Neural progenitor cell (in vitro differentiated cells): ENCODE data around the gene CKS1B. TPM values are rescaled to one million over a fixed set of nuclear protein-coding genes. Genes with fewer than 3 reads are reported as not detected.

Experiments used
- DNase-seq: peaks from one replicate; pipeline ENCODE4 v3.0.0-alpha.2; 2016; ENCODE audit warnings: low spot score
- H2AFZ ChIP-seq: fragments of 200-600 bp; sonication (generic); replicated peaks from 2 replicates; pipeline ENCODE4 v1.6.1; 2016; ENCODE audit warnings: antibody characterized with exemption
- H3F3A ChIP-seq: fragments of 200-600 bp; sonication (generic); 2 replicates; pipeline ENCODE4 v1.6.1; 2016; ENCODE audit warnings: antibody characterized with exemption, low read depth
- H3K27ac ChIP-seq: fragments of 200-600 bp; sonication (generic); 2 replicates; pipeline ENCODE4 v1.5.1; 2016; ENCODE audit warnings: mild to moderate bottlenecking
- H3K27me3 ChIP-seq: fragments of 200-600 bp; sonication (generic); 2 replicates; pipeline ENCODE4 v1.6.1; 2016; ENCODE audit warnings: mild to moderate bottlenecking, moderate library complexity
- H3K36me3 ChIP-seq: fragments of 200-600 bp; sonication (generic); 2 replicates; pipeline ENCODE4 v1.5.1; 2016
- H3K4me1 ChIP-seq: fragments of 200-600 bp; sonication (generic); 2 replicates; pipeline ENCODE4 v1.6.1; 2016; ENCODE audit warnings: mixed run types
- H3K4me2 ChIP-seq: fragments of 200-600 bp; sonication (generic); 2 replicates; pipeline ENCODE4 v1.6.1; 2016
- H3K4me3 ChIP-seq: fragments of 200-600 bp; sonication (generic); 2 replicates; pipeline ENCODE4 v1.5.1; 2016
- H3K79me2 ChIP-seq: fragments of 200-600 bp; sonication (generic); 2 replicates; pipeline ENCODE4 v1.6.1; 2016; ENCODE audit warnings: low read depth
- H3K9ac ChIP-seq: fragments of 200-600 bp; sonication (generic); 2 replicates; pipeline ENCODE4 v1.6.1; 2016
- H3K9me3 ChIP-seq: fragments of 200-600 bp; sonication (generic); 2 replicates; pipeline ENCODE4 v1.5.1; 2016; ENCODE audit warnings: low read depth
- H4K20me1 ChIP-seq: fragments of 200-600 bp; sonication (generic); 2 replicates; pipeline ENCODE4 v1.6.1; 2016; ENCODE audit warnings: low read depth
- H3K27ac Mint-ChIP-seq: 3 replicates; pipeline ENCODE4 v1.8.0; 2021; ENCODE audit warnings: mixed read lengths
- H3K27me3 Mint-ChIP-seq: 2 replicates; pipeline ENCODE4 v1.8.0; 2022; ENCODE audit warnings: low read depth, mild to moderate bottlenecking, inconsistent platforms, moderate library complexity, mixed read lengths; ENCODE audit not compliant: insufficient read depth
- H3K36me3 Mint-ChIP-seq: 3 replicates; pipeline ENCODE4 v1.8.0; 2021; ENCODE audit warnings: mixed read lengths
- H3K4me1 Mint-ChIP-seq: 3 replicates; pipeline ENCODE4 v1.8.0; 2021; ENCODE audit warnings: mixed read lengths
- H3K4me3 Mint-ChIP-seq: 3 replicates; pipeline ENCODE4 v1.8.0; 2021; ENCODE audit warnings: mild to moderate bottlenecking, moderate library complexity, mixed read lengths
- H3K9me3 Mint-ChIP-seq: 3 replicates; pipeline ENCODE4 v1.8.0; 2020; ENCODE audit warnings: mixed read lengths
- CTCF ChIP-seq: fragments of 200-600 bp; sonication (generic); IDR thresholded peaks from 2 replicates; pipeline ENCODE4 v1.5.1; 2017; ENCODE audit warnings: antibody characterized with exemption, mild to moderate bottlenecking
- EZH2 ChIP-seq: fragments of 200-600 bp; sonication (generic); IDR thresholded peaks from 2 replicates; pipeline ENCODE4 v1.6.1; 2017; ENCODE audit warnings: antibody characterized with exemption, mild to moderate bottlenecking, moderate library complexity
- EZH2phosphoT487 ChIP-seq: fragments of 200-600 bp; sonication (generic); IDR thresholded peaks from 2 replicates; pipeline ENCODE4 v1.6.1; 2017; ENCODE audit warnings: antibody characterized with exemption
- total RNA-seq: library from RNA; depleted of rRNA; stranded (reverse); fragments of >200 nt; gene quantifications from 2 replicates; pipeline ENCODE4 v1.2.3, GENCODE V29; 2015; ENCODE audit warnings: low replicate concordance

CKS1B gene
- total RNA-seq, 1 donor from 2014 or later: 297 TPM

GRCh38 chr1:155019377-155020245 lies 45.1 kb downstream of the CKS1B start:
- Histone ChIP-seq H3K9ac (no peak overlapping the region), H3K4me1 (peaks cover 26% of the 10 kb centered on the region), H3K27me3 (no peaks in the 10 kb centered on the region), H3K36me3 (no peaks in the 10 kb centered on the region), H3K4me3 (no peak overlapping the region), H3K79me2 (no peaks in the 10 kb centered on the region), H3K4me2 (peak overlapping the region; percentile 40), H4K20me1 (peaks cover 5% of the 10 kb centered on the region), H3F3A (peaks cover 20% of the 10 kb centered on the region), H3K9me3 (no peaks in the 10 kb centered on the region), H3K27ac (peak overlapping the region; percentile 50), H2AFZ (no peak overlapping the region)
- Mint-ChIP-seq H3K27ac (peak overlapping the region; percentile 44), H3K9me3 (no peaks in the 10 kb centered on the region), H3K27me3 (peaks cover 19% of the 10 kb centered on the region), H3K36me3 (peaks cover 2% of the 10 kb centered on the region), H3K4me1 (peaks cover 25% of the 10 kb centered on the region), H3K4me3 (peak overlapping the region; percentile 27)
- TF ChIP-seq EZH2 (no peak), CTCF (no peak), EZH2phosphoT487 (no peak)
- no peak for DNase-seq

GRCh38 chr1:155022136-155022926 lies 47.9 kb downstream of the CKS1B start:
- Histone ChIP-seq H2AFZ (no peak overlapping the region), H3K9ac (no peak overlapping the region), H3K27ac (no peak overlapping the region), H4K20me1 (peaks cover 5% of the 10 kb centered on the region), H3F3A (peaks cover 17% of the 10 kb centered on the region), H3K4me2 (no peak overlapping the region), H3K27me3 (no peaks in the 10 kb centered on the region), H3K79me2 (no peaks in the 10 kb centered on the region), H3K4me1 (peaks cover 21% of the 10 kb centered on the region), H3K36me3 (no peaks in the 10 kb centered on the region), H3K4me3 (no peak overlapping the region), H3K9me3 (no peaks in the 10 kb centered on the region)
- no peaks in the 10 kb centered on the region for H3K36me3 Mint-ChIP-seq
- H3K4me1 Mint-ChIP-seq: peaks cover 23% of the 10 kb centered on the region
- peaks cover 23% of the 10 kb centered on the region for H3K27me3 Mint-ChIP-seq
- H3K27ac Mint-ChIP-seq: peak overlapping the region; percentile 46
- TF ChIP-seq CTCF (no peak), EZH2 (no peak), EZH2phosphoT487 (no peak)
- no peak overlapping the region for H3K4me3 Mint-ChIP-seq
- DNase-seq: no peak
- H3K9me3 Mint-ChIP-seq: no peaks in the 10 kb centered on the region

GRCh38 chr1:155022927-155023236 lies 48.4 kb downstream of the CKS1B start:
- H3K9me3 Mint-ChIP-seq: no peaks in the 10 kb centered on the region
- H3K9me3 ChIP-seq: no peaks in the 10 kb centered on the region
- no peaks in the 10 kb centered on the region for H3K27me3 ChIP-seq
- TF ChIP-seq EZH2phosphoT487 (no peak), EZH2 (no peak), CTCF (no peak)
- H3K36me3 ChIP-seq: no peaks in the 10 kb centered on the region
- peaks cover 23% of the 10 kb centered on the region for H3K27me3 Mint-ChIP-seq
- H3K4me3 ChIP-seq: no peak overlapping the region
- no peaks in the 10 kb centered on the region for H3K79me2 ChIP-seq
- H3K27ac ChIP-seq: no peak overlapping the region
- no peaks in the 10 kb centered on the region for H3K36me3 Mint-ChIP-seq
- H4K20me1 ChIP-seq: peaks cover 5% of the 10 kb centered on the region
- H3F3A ChIP-seq: peaks cover 17% of the 10 kb centered on the region
- H3K4me2 ChIP-seq: no peak overlapping the region
- H3K4me1 ChIP-seq: peaks cover 21% of the 10 kb centered on the region
- peaks cover 20% of the 10 kb centered on the region for H3K4me1 Mint-ChIP-seq
- no peak overlapping the region for H2AFZ ChIP-seq
- no peak overlapping the region for H3K4me3 Mint-ChIP-seq
- H3K9ac ChIP-seq: no peak overlapping the region
- H3K27ac Mint-ChIP-seq: peak overlapping the region; percentile 46
- no peak for DNase-seq
